Eye (tissue), 1 donor: ENCODE results near the gene CCDC110.

Experiments
- DNase-seq: peaks from one replicate; pipeline ENCODE4 v3.0.0-alpha.2; 2015

The CCDC110 gene

GRCh38 chr4:185470501-185471195, 885 bp downstream of the CCDC110 start:
- DNase-seq, result peak; percentile 82

DNA sequence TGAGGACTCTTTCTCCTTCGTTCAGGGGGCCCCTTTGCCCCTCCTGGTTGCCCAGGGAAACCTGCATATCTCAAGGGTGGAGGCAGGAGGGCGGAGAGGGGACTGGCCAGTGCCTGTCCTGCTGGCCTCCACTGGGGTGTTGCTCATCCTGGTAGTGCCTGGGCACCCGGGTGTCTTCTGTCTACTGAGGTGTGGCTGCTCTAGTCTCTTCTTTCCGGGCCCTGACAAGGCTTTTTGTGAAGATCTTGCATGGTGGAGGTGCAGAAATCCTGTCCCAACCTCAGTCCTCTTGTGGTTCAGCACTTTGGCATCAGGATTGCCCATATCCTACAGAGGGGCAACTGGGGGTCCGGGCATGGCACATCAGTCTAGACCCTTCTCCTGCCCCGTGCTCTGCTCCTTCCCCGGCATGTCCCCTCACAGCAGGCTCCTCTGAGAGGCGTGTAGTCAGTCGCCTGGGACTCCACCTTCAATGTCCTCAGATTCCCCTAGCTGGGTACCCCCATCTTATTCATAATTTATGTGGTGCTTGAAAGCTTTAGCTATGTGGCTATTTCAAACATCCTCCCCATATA, 1.9 kb downstream of the CCDC110 start:
- DNase-seq, result no peak

GRCh38 chr4:185468999-185469398, 2.5 kb downstream of the CCDC110 start:
- DNase-seq, result no peak

DNA sequence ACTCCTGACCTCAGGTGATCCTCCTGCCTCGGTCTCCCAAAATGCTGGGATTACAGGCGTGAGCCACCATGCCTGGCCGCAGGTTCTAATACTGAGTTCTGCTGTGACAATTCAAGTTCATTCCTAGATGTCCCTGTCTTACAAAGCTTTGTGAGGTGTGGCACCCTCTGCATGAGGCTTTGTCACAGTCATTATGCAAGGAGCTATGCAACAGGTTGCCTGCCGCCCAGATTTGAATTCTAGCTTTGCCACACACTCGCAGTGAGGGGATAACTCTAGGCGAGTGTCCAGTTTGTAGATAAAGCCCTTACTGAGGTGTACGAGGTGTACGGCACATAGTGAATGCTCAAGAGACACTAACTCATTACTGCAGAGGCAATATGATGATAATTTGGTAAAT, 3.5 kb downstream of the CCDC110 start:
- DNase-seq, result no peak

DNA sequence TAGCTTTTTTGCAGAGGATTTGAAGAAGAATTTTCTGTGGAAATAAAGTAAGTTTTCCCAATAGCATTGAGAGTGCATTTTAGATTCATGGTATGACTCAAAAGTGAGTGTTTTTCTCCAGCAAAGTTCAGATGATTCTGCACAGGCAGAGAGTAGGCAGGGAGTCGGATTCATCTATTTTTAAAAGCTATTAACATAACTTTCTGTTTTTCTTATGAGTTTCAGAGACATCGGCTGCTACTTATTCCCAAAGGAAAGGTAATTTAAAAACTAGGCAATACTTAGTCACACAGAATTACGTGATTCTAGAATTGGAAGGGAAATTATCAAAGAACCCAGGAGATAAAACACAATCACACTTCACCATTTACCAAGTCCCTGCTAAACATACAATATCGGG, 4.4 kb downstream of the CCDC110 start:
- DNase-seq, result no peak

DNA sequence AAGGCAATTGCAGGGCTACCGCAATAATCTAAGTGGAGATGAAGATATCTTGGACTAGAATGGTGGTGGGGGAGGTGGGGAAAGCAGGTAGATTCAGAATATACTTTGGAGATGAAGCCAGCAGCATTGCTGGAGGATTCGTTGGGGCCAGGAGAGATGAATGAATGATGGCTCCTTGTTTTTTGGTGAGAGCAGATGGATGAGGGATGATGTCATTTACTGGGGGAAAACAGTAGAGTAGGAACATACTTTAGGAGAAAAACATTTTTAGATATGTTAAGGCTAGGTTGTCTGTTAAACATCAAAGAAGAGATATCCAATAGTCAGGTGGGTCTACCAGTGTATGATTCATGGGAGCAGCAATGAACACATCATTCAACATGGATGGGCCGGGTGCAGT, 5.8 kb downstream of the CCDC110 start:
- DNase-seq, result no peak

DNA sequence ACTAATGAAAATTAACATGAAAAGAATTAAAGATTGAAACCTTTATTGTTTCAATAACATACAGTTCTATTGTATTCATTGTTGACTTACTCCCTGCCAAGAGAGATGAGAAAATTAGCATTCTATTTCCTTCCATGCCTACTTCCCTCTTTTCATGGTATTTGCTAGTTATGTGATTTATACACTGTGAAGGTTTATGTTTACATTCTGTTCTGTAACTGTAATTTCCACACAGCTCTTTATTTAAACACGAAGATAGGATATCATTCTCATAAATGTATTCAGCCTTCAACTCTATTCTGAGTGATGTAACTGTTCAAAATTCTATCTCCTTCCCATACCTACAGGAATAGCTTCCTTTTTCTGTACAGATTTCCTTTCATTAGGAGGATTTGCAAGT, 6.6 kb downstream of the CCDC110 start:
- DNase-seq, result no peak

DNA sequence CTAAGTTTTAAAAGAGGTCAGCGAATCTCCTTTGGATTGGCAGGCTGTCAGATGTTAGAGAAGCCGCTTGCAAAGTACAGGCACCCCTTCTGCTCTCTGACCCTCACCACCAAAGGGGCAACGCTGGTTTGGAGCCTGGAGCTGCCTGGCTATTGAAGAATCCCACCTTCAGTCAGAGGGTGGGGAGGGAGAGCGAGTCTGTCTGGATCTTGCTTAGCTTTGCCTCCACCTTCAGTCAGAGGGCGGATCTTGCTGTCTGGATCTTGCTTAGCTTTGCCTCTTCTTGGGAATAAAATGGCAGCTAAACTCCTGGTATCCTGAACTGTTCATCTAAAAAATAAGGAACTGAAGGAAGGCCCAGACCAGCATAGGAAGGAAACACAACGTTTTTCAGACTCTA, 7.3 kb downstream of the CCDC110 start:
- DNase-seq, result no peak

DNA sequence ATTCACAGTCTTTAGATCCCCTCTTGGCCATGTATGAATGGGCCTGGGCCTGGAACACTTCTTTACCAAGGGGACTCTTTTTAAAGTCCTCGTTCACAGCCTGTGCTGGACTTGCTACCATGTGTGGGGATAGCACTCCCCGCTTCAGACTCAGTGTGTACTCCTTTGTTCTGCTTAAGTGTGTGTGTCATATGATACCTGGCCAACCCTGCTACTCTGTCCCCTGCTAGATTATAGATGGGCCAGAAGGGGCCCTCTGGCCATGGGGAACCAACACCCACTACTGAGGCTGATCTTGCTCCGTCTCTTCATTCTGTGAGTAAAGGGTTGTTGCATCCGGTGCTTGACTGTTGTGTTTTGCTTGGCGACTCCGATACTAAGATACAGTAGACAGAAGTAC, 8.0 kb downstream of the CCDC110 start:
- no peak for DNase-seq

- DNase-seq, result no peak
Measured at GRCh38 chr4:185461565-185461964, 10.0 kb downstream of the CCDC110 start.

- DNase-seq, result no peak
Measured at GRCh38 chr4:185457136-185457535, 14.4 kb downstream of the CCDC110 start.

GRCh38 chr4:185456131-185456530, 15.4 kb downstream of the CCDC110 start:
- DNase-seq, result no peak

- DNase-seq, result no peak
Measured at GRCh38 chr4:185445209-185445608, 26.3 kb downstream of the CCDC110 start.

- DNase-seq, result no peak
Measured at GRCh38 chr4:185441479-185441878, 30.1 kb downstream of the CCDC110 start.

DNA sequence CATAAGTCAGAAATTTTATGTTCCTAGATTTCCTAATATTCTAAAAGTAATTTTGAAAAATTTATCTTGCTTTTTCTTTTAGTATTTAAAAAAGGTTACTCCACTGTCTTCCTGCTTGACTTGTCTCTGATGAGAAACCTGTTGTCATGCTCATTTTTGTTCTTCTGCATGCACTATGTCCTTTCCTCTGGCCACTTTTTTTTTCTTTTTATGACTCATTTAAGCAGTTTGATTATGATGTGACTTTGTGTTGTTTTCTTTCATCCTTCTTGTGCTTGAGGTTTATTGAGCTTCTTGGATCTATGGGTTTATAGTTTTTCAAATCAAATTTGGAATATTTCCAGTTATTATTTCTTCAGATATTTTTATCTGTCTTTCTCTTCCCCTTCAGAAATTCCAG, 33.7 kb downstream of the CCDC110 start:
- DNase-seq, result no peak

DNA sequence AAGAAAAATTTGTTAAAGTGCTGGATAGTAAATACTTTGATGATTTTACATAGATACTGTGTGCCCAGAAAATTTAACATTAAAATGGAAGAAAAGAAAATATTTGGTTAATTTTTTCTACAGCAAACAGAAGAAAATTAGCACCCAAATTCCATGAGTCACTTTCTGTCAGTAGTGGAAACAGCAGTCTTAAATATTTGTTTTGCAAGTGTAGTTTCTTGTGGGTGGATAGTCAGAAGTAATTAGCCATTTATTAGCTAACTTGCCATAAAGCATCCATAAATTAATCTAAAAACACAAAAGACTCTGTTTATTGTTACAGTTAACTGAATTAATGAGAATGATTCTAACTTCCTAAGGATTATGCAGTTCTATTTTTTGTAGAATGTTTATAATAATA, 36.1 kb downstream of the CCDC110 start:
- no peak for DNase-seq

GRCh38 chr4:185429660-185430059, 41.9 kb downstream of the CCDC110 start:
- no peak for DNase-seq

GRCh38 chr4:185426960-185427688, 44.4 kb downstream of the CCDC110 start:
- DNase-seq, result no peak

DNA sequence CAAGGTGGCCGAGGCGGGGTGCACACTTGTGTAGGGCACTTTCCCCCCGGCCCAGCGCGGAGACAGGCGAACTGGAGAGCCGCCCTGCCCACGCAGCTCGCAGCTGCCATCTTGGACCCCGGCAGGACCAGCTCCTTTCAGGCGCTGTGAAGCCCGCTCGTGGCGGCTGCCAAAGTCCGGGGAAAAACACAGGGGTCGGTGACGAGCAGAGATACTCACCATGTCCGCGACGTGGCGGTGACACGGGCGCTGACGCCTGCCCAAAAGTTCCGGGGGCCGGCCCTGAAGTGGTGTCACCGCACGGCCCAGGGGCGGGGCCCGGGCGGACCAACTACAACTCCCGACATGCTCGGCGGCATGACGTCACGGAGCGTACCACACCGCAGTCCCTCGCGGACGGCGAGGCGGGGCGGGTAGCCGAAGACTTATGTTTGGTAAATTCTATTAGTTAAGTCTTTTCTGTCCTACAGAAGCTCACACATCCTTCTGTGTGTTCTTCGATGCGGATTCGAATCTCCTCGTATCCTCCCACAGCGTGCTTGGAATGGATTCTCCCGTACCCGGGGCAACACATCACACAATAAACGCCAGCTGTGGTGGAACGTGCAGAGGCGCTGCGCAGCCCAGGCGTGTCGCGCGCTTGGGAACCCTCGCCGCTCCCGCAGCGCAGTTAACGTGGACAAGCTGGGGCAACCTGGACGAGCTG, 45.7 kb downstream of the CCDC110 start, which contains the start of gene UFSP2:
Gene UFSP2, minus strand, starts transcription at position 318 of the 706 bp plus-strand sequence. Its CDS starts 96 bp downstream, at position 222.
- DNase-seq, result peak; percentile 98

- no peak for DNase-seq
Measured at GRCh38 chr4:185424905-185425646, 46.5 kb downstream of the CCDC110 start.

- DNase-seq, result no peak
Measured at GRCh38 chr4:185421366-185422124, 50.0 kb downstream of the CCDC110 start.

DNA sequence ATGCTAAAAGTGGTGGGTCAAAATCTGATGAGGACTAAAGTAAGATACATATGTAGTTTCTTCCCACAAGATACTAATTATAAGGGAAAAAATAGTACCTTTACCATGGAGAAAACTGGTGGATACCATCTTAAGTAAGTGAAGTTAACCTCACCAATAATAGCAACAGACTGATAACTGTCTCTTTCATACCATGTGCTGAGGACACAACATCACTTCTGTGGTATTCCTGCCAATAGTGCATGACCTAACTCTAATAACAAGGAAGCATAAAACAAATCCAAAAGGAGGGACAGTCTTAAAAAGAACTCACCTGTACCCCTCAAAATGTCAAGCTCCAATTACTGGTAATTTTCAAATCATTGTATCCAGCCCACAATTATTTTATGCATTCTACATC, 54.6 kb downstream of the CCDC110 start:
- DNase-seq, result no peak
